22Rv1 (cell line): ENCODE data around the gene XCR1.
"Not testable (repeated sequence)": the region's sequence is repeated elsewhere in the genome, so short reads cannot be mapped to it uniquely, and the experiment has no call there.

ENCODE experiments used
- H3K27ac ChIP-seq: fragments of 450-650 bp; 2 replicates; pipeline ENCODE4 v1.5.1; 2017
- ZFX ChIP-seq: fragments of 450-650 bp; IDR thresholded peaks from 2 replicates; pipeline ENCODE4 v1.6.1; 2017; ENCODE audit warnings: antibody characterized with exemption, borderline replicate concordance
- TF ChIP-seq, protein P1 (sequence below): fragments of 450-650 bp; IDR thresholded peaks from 2 replicates; pipeline ENCODE4 v1.5.1; 2017; ENCODE audit warnings: mild to moderate bottlenecking

Gene XCR1

GRCh38 chr3:45997942-45998341 lies 29.3 kb downstream of the XCR1 start:
- TF ChIP-seq ZFX: no peak
- TF ChIP-seq, protein P1, sequence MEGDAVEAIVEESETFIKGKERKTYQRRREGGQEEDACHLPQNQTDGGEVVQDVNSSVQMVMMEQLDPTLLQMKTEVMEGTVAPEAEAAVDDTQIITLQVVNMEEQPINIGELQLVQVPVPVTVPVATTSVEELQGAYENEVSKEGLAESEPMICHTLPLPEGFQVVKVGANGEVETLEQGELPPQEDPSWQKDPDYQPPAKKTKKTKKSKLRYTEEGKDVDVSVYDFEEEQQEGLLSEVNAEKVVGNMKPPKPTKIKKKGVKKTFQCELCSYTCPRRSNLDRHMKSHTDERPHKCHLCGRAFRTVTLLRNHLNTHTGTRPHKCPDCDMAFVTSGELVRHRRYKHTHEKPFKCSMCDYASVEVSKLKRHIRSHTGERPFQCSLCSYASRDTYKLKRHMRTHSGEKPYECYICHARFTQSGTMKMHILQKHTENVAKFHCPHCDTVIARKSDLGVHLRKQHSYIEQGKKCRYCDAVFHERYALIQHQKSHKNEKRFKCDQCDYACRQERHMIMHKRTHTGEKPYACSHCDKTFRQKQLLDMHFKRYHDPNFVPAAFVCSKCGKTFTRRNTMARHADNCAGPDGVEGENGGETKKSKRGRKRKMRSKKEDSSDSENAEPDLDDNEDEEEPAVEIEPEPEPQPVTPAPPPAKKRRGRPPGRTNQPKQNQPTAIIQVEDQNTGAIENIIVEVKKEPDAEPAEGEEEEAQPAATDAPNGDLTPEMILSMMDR: no peak
- no peak overlapping the region for H3K27ac ChIP-seq

- not testable (repeated sequence) for H3K27ac ChIP-seq
These were observed 29.8 kb downstream of the XCR1 start for GRCh38 chr3:45997499-45997898.

DNA sequence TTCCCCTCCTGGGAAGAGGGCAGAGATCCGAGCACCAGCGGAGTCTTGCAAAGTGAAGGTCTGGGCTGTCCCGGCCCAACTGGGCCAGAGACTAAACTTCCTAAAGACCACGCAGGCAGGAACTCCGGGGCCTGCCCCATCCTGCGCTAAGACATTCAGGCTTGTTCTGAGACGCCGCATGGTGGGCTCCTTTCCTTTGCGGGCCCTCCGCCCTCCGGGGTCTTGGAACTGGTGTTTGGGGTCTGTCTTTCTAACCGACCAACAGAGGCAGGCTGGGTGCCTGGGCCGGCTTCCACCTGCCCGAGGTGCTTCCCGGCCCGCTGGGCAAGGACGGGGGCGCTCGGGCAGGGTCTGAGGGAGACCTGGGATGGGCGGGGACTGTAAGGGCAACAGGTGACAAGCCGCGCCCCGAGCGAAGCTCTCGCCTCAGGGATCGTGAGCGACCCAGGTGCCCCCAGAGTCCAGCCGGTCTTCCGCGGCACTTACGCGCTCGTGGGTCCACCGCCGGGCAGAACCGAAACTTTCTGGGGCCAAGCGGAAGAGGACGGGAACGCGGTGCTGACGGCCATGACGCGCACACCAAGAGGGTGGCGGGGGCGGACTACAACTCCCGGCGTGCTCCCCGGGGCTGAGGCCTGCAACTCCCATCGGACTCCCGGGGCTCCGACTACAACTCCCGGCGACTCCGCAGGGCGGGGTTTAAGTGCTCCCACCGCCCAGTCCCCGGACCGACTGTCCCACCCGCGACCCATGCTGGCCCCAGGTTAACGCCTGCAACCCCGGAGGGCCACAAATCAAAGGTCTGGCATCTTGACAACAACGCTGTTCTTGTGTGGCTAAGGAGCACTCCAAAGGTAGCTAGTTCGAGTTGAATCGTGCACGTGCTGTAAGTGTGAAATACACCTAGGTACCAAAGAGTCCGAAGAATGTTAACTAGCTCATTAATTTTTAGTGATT lies 31.8 kb downstream of the XCR1 start, which contains the start of gene FYCO1:
FYCO1 (minus strand) TSS at position 589 of the 957 bp plus-strand sequence. CDS start 10,914 bp downstream, outside the sequence.
- H3K27ac ChIP-seq: peak within 1 kb of the TSS; percentile 69
- TF ChIP-seq, protein P1: no peak
- no peak for TF ChIP-seq ZFX

GRCh38 chr3:45994419-45995235 lies 32.7 kb downstream of the XCR1 start:
- H3K27ac ChIP-seq: peak overlapping the region; percentile 69
- TF ChIP-seq, protein P1: no peak
- no peak for TF ChIP-seq ZFX

DNA sequence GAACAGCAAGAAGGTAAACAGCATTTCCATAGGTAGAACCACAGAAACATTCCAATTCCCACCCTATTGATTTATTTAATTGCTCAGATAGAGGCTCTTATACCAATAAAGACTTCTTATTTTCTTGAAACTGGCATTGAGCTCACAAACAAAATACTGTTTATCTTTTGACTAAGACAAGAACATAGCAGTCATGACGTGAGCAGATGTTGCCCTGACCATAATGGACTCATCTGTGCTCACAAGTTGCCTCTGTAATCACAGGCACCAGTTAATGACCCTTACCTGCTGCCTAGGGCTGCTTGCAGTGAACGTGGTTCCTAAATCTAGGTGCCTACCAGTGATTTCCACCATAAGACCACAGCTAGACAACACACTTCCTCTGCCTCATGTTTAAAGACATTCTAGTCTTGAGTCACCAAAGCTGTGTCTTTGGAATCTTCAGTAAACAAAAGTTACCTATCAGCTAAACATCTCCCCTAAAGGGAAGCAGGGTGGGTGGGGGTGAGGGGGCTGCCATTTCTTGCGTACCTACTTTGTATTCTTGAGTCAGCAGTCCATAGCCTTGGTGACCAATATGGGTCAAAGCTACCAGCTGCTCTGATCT lies 33.8 kb downstream of the XCR1 start:
- H3K27ac ChIP-seq: no peak overlapping the region
- no peak for TF ChIP-seq ZFX
- TF ChIP-seq, protein P1: no peak

DNA sequence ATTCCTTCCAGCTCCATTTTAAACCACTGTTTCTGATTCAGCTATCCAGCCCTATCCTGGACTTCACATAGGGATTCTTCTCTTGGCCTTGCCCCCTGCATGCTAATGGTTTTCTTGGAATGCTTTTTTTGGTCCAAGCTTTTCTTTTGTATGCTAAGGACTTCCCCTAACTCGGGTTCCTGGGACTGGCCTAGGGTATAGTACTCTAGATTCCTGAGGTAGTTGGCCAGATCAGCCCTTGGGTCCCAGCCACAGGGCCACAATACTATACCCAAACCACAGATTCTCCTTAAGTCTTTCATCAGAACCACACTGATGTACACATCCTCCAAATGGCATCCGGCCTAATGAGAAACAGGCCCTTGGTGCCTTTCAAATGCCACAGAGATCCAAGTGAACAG lies 34.5 kb downstream of the XCR1 start:
- TF ChIP-seq, protein P1: no peak
- TF ChIP-seq ZFX: no peak
- no peak overlapping the region for H3K27ac ChIP-seq

- H3K27ac ChIP-seq: no peak overlapping the region
- TF ChIP-seq ZFX: no peak
These were observed 35.1 kb downstream of the XCR1 start for GRCh38 chr3:45992133-45992729.
